Neural crest cell (in vitro differentiated cells): ENCODE results near the gene XDH. TPM values are rescaled to one million over a fixed set of nuclear protein-coding genes. Genes with fewer than 3 reads are reported as not detected.

Experiments used
- DNase-seq: peaks from one replicate; pipeline ENCODE4 v3.0.0; 2021; ENCODE audit warnings: low read depth, mixed read lengths, low spot score
- H3K27ac Mint-ChIP-seq: one replicate; pipeline ENCODE4 v1.8.0; 2021; ENCODE audit warnings: mild to moderate bottlenecking, mixed read lengths; ENCODE audit not compliant: unreplicated experiment
- H3K27me3 Mint-ChIP-seq: 2 replicates; pipeline ENCODE4 v1.8.0; 2021; ENCODE audit warnings: low read depth, mild to moderate bottlenecking, mixed read lengths
- H3K36me3 Mint-ChIP-seq: 2 replicates; pipeline ENCODE4 v1.8.0; 2021; ENCODE audit warnings: low read depth, mild to moderate bottlenecking, mixed read lengths
- H3K4me1 Mint-ChIP-seq: 2 replicates; pipeline ENCODE4 v1.8.0; 2021; ENCODE audit warnings: mixed read lengths
- H3K4me3 Mint-ChIP-seq: one replicate; pipeline ENCODE4 v1.8.0; 2021; ENCODE audit warnings: mild to moderate bottlenecking, mixed read lengths
- H3K9me3 Mint-ChIP-seq: 2 replicates; pipeline ENCODE4 v1.8.0; 2021; ENCODE audit warnings: mixed read lengths
- CTCF ChIP-seq: fragments of 200-600 bp; sonication (generic); conservative IDR thresholded peaks from 2 replicates; pipeline ENCODE4 v1.5.0; 2021; ENCODE audit warnings: antibody characterized with exemption, mild to moderate bottlenecking
- total RNA-seq: library from RNA; stranded (reverse); gene quantifications from 2 replicates; pipeline ENCODE4 v1.2.1, GENCODE V29; 2021

Gene XDH
- total RNA-seq, 1 donor from 2014 or later: 0.75 TPM

GRCh38 chr2:31404302-31404701 is 10.2 kb downstream of the XDH start:
- H3K4me1 Mint-ChIP-seq: peaks cover 6% of the 10 kb centered on the region
- no peak for TF ChIP-seq CTCF
- no peak overlapping the region for H3K4me3 Mint-ChIP-seq
- H3K36me3 Mint-ChIP-seq: no peaks in the 10 kb centered on the region
- H3K27me3 Mint-ChIP-seq: no peaks in the 10 kb centered on the region
- H3K27ac Mint-ChIP-seq: no peak overlapping the region
- DNase-seq: no peak
- no peaks in the 10 kb centered on the region for H3K9me3 Mint-ChIP-seq

- H3K27me3 Mint-ChIP-seq: no peaks in the 10 kb centered on the region
- H3K4me1 Mint-ChIP-seq: peaks cover 6% of the 10 kb centered on the region
- no peaks in the 10 kb centered on the region for H3K9me3 Mint-ChIP-seq
- no peak for TF ChIP-seq CTCF
- no peak overlapping the region for H3K27ac Mint-ChIP-seq
- H3K4me3 Mint-ChIP-seq: no peak overlapping the region
- DNase-seq: no peak
- H3K36me3 Mint-ChIP-seq: no peaks in the 10 kb centered on the region
Observed at GRCh38 chr2:31402388-31402787, 12.2 kb downstream of the XDH start.

- Mint-ChIP-seq H3K27me3 (no peaks in the 10 kb centered on the region), H3K4me3 (no peak overlapping the region), H3K9me3 (no peaks in the 10 kb centered on the region), H3K36me3 (no peaks in the 10 kb centered on the region), H3K27ac (no peak overlapping the region), H3K4me1 (peaks cover 6% of the 10 kb centered on the region)
- DNase-seq: no peak
- no peak for TF ChIP-seq CTCF
Observed at GRCh38 chr2:31401580-31401979, 13.0 kb downstream of the XDH start.

- Mint-ChIP-seq H3K27ac (no peak overlapping the region), H3K4me1 (peaks cover 6% of the 10 kb centered on the region), H3K36me3 (no peaks in the 10 kb centered on the region), H3K27me3 (no peaks in the 10 kb centered on the region), H3K9me3 (no peaks in the 10 kb centered on the region), H3K4me3 (no peak overlapping the region)
- no peak for TF ChIP-seq CTCF
- DNase-seq: no peak
Observed at GRCh38 chr2:31398881-31399280, 15.7 kb downstream of the XDH start.

- Mint-ChIP-seq H3K27ac (no peak overlapping the region), H3K4me1 (peaks cover 6% of the 10 kb centered on the region), H3K4me3 (no peak overlapping the region), H3K9me3 (peaks cover 3% of the 10 kb centered on the region), H3K36me3 (no peaks in the 10 kb centered on the region), H3K27me3 (no peaks in the 10 kb centered on the region)
- no peak for DNase-seq
- no peak for TF ChIP-seq CTCF
Observed at GRCh38 chr2:31397094-31397493, 17.4 kb downstream of the XDH start.

GRCh38 chr2:31390324-31390723 is 24.2 kb downstream of the XDH start:
- no peak for TF ChIP-seq CTCF
- H3K27ac Mint-ChIP-seq: no peak overlapping the region
- peaks cover 3% of the 10 kb centered on the region for H3K9me3 Mint-ChIP-seq
- DNase-seq: no peak
- no peak overlapping the region for H3K4me3 Mint-ChIP-seq
- H3K4me1 Mint-ChIP-seq: no peaks in the 10 kb centered on the region
- H3K27me3 Mint-ChIP-seq: no peaks in the 10 kb centered on the region
- H3K36me3 Mint-ChIP-seq: no peaks in the 10 kb centered on the region
